ENCODE results near the gene RNF213. TPM values are rescaled to one million over a fixed set of nuclear protein-coding genes. Genes with fewer than 3 reads are reported as not detected.

The RNF213 gene
- total RNA-seq, 1 donor from 2014 or later, result 59.0 TPM

DNA sequence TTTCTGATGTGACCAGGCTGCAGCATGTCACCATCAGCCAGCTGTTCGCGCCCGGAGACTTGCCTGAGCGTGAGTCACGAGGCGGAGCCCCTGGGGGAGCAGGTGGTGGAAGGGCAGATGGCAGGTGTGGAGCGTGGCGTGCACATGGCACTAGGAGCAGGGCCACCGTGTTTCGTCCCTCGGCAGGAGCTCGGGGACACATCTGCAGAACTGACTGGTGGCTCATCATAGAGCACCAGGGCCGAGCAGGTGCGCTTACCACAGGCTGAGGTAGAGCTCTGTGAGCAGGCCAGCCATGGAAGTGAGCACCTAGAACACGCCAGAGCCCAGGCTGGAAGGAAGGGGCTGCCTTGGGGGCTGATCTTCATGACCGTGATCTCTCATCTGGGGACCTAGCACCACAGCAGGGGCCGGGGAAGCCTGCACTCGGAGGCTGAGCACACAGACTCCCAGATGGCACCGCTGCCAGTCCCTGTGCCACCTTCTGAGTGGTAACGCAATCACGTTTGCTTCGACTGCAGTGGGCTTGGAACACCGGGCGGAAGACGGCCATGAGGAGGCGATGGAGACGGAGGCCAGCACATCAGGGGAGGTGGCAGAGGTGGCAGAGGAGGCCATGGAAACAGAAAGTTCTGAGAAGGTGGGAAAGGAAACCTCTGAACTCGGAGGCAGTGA lies 92.5 kb downstream of the RNF213 start:
- DNase-seq, result no peak

DNA sequence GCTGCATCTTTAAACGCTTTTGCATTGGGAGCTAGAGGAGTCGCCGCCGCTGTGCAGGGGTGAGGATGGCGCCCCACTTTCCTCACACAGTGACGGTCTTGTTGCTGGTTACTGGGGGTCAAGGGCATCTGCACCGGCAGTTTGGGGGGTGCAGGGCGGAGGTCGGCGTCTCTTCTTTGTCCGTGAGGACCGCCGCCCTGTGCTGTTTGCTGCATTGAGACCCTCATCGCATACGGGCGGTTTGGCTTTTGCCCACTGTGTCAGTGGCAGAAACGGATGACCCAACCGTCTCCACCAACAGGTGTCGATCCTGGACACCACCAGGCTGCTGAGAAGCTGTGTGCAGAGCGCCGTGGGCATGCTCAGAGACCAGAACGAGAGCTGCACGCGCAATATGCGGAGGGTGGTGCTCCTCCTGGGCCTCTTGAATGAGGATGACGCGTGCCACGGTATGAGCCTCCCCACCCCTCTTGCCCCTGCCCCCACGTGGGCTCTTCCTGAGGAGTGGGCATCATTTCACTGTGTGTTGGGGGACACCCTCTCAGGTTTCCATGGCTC lies 93.1 kb downstream of the RNF213 start:
- no peak for DNase-seq

DNA sequence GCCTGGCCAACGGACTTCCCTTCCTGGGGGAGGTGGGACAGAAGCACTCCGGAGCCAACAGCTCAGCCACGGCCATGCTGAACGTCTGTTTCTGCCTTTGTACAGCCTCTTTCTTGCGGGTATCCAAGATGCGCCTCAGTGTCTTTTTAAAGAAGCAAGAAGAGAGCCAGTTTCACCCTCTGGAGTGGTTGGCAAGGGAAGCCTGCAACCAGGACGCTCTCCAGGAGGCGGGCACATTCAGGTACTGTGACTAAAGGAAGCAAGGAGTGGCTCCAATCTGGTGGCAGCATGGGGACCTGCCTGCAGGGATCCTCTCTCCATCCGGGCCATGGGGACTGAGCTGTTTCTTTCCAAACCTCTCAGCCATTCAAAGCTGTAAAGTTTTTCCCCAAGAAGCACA lies 93.7 kb downstream of the RNF213 start:
- DNase-seq, result no peak

DNA sequence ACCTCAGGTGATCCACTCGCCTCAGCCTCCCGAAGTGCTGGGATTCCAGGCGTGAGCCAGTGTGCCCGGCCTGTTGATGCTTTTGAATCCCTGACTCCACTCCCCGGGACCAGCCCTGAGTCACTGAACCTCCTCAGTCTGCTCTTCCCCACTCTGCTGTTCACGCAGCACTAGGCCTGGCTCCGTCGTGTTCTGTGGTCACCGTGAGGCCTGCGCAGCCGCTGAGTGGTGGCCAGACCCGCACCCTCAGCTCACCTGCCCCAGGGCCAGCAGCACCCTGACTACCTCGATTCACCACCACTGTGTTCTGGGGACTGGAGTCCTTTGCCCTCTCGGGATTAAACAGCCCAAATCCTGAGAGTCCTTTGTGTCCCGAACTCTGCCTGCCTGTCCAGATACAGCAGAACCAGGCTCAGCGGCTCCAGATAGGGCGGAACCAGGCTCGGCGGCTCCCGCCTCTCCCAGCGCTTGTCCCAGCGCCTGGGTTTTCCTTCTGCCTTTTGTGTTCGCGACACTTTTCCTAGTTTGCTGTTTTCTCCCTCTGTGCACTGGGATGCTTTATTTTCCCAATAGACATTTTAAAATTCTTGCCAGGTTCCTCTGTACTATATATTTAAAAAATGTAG lies 95.7 kb downstream of the RNF213 start:
- no peak for DNase-seq

DNA sequence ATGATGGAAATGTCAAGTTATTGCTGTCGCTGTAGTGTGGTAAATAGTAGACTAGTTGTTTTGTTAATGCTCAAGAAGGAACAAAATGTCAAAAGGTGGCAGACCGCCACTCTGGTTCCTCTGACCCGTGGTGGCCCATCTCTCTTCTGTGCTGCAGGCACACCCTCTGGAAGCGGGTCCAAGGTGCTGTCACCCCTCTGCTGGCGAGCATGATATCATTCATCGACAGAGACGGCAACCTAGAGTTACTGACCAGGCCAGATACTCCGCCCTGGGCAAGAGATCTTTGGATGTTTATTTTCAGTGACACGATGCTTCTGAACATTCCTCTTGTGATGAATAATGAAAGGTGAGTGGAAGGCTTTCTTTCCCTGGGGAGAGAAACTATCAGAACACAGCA lies 97.5 kb downstream of the RNF213 start:
- no peak for DNase-seq

DNA sequence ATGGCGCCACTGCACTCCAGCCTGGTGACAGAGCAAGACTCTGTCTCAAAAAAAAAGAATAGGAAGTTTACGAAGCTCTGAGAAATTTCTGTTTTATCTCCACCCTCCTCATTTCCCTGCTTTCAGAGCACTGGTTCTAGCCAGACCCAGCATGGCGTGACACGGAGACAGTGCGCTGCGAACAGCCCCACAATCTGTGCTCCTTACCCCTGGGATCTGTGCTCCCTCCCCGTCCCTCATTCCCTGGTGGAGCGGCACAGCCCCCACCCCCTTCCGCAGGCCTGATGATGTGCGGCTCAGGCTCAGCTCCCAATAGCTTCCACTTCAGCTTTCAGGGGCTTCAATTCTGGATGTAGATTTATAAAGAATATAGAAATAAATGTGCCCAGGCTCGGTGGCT lies 98.2 kb downstream of the RNF213 start:
- DNase-seq, result no peak

DNA sequence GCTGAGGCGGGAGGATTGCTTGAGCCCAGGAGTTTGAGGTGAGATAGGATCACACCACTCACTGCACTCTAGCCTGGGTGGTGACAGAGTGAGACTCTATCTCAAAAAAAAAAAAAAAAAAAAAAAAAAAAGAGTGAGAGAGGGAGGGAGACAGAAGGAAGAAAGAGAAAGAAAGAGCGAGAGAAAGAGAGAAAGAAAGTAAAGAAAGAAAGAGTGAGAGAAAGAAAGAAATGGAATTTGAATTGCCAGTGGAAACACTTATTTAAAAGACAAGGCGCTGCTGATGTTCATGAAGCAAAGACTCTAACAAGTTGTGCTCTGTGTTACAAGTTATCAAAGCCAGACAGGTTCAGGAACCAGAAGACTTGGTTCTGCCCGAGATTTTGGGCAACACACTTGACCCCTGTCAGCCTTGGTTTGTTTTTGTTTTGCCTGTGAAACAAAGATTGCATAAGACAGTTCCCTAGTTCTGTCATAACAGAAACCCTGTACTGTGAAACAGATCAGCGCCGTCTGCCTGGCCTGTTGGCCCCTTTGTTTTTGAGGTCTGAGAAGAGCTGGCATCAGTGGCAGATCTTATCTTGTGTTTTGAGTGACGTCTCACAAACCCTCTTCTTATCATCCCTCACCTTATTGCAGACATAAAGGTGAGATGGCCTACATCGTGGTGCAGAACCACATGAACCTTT lies 98.9 kb downstream of the RNF213 start:
- no peak for DNase-seq

DNA sequence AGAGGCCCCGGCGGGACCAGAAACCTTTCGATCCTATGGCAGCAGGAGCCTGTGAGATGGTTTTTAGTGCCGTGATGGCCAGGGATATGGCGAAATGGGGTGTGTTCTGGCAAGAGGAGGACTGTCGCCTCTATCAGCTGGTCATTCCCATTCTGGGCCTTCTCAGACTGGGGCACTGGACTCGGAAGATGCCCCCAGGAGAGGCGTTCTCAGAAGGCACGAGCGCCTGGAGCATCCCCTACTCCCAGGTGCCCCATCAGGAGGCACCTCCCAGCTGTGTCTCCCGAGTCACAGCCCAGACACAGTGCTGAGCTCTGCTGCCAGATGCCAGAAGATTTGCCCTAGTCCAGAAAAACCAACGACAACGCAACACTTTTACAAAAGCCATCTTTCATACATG lies 99.7 kb downstream of the RNF213 start:
- no peak for DNase-seq

DNA sequence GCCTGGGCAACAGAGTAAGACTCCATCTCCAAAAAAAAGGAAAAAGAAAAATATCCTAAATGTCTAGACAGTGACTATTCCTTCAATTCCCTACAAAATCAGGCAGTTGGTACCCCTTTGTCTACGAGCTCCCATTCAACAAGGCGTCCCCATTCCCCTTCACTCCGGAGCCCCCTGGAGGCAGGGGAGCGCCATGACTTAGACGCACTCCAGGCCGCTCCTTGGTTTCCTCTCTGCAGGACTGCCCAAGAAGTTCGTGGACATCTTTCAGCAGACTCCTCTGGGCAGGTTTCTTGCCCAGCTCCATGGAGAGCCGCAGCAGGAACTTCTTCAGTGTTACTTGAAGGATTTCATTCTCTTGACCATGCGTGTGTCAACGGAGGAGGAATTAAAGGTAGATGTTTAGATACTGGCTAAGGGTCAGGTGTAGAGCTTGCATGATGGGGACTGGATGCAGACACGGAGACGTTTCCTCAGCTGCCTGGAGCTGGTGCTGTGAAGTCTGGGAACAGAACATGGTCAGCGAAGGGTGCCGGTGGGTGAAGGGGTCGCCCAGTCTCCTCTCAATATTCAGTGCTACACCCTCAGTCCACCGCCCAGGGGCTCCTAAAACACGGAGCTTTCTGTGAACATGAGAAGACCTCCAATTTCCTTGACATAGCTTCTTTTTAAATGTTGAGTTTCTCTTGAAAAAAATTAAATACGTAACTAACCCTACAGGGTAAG lies 101.0 kb downstream of the RNF213 start:
- no peak for DNase-seq

DNA sequence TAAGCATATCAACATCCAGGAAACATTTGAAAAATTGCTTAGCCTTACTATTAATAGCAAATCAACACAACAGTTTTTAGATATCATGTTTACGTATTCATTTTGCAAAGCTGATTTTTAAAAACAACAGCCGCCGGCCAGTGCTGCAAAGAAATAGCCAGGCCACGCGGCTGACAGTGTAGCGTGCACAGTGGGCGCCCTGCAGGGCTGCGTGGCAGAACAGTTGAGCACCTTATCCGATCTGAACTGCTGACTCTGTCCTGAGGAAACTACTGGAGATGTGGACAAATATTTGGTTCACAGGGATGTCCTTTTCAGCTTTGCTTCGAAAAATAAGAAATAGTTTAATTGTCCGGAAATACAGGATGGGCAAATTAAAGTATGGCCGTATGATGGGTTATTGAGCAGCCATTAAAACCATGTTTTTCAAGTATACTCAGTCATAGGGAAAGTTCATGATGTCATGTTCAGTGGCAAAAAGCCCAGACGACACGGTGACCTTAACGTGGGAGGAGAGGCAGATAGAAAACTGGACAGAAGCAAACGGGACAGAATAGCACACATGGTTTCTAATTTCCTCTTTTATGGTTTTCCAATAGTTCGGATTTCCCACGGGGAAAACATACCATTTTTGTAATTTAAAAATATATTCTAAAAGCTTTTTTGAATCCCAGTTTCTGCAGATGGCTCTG lies 101.9 kb downstream of the RNF213 start:
- no peak for DNase-seq

DNA sequence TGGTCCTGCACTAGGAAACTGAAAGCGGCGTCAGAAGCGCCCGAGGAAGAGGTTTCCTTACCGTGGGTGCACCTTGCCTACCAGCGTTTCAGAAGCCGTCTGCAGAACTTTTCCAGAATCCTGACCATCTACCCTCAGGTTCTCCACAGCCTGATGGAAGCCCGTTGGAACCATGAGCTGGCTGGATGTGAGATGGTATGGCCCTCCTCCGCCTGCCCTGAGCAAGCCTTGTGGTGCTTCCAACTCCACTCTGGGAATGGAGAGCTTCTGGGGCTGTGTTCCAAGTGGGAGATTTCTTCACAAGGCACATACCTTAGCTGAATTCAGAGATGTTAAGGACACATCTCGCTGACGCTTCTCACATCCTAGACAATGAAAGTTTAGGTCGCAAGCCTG lies 102.5 kb downstream of the RNF213 start:
- no peak for DNase-seq

DNA sequence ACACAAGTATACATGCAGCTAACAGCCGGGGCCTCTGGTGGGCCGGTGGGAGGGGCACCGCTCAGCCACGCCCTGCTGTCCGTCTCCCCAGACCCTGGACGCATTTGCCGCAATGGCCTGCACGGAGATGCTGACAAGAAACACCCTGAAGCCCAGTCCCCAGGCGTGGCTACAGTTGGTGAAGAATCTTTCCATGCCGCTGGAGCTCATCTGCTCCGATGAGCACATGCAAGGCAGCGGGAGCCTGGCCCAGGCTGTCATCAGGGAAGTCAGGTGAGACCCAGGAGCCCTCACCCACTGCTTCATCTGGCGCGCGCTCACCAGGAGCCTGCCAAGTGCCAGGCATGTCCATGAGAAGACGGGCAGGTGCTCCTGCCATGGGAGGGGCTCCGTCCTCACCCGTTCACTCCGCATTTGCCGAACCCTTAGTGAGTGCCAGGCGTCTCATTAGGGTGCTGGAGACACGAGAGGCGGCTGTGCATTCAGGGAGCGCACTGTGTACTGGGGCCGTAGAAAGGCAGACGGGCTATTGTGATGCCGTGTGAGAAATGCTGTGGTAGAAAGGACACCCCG lies 103.0 kb downstream of the RNF213 start:
- no peak for DNase-seq

DNA sequence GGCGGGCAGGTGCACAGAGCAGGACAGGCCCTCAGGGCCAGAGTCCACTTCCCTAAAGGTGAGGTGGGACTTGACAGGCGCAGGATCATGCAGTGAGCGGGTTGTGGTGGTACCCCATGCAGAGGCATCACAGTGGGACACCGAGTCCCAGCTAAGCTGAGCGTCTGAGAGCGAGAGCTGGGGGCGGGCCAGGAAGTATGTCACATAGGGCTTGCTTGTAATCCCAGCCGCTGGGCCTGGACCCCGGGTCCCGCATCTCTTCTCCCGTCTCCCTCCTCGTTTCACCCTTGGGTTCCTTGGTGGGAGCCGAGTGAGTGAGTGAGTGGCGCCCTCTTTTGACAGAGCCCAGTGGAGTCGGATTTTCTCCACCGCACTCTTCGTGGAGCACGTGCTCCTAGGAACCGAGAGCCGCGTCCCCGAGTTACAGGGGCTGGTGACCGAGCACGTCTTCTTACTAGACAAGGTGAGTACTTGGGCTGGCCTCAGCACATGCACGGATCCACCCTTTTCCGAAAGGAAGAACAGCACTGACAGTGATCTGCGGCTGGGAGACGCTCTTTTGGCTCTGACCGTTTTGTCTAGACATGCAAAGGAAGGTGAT lies 103.5 kb downstream of the RNF213 start:
- no peak for DNase-seq

DNA sequence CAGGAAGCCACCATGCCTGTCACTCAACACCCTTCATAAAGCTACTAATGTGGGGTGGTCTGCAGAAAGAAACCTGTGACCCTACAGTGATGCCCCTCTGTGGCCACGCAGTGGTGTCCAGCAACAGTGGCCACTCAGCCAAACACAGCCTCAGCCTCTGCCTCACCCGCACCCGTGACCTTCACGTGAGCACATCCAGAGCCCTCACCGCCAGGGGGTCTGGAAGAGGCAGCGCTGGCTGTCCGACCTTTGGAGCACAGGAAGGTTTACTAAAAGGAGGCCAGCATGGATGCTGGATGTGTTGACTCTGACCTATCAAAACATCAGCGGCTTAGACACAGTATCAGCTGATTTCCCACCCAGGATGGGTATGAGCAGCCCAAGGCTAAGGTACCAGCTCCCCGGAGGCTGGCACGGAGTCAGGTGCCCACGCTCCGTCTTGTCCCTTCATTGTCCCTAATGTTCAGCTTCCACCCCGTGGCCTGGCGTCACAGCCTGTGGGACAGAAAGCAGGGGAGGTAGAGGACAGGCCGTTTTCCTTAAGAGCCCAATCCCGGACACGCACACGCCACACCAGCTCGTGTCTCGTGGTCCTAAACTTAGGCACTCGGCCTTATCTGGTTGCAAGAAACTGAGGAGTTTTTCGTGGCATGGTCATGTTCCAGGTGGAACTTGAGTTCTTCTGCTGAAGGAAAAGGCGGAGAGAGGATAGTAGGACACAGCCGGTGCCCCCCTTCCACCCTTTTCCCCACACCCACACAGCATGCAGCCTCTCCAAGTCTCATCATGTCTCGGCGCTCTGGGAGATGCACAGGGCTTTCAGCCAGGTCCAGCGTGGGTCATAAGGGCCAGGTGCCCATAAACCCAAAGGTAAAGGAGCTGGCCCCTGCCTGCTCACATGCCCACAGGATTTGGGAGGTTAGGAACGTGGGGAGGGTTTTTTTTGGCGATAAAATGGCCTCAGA lies 104.6 kb downstream of the RNF213 start:
- DNase-seq, result no peak

DNA sequence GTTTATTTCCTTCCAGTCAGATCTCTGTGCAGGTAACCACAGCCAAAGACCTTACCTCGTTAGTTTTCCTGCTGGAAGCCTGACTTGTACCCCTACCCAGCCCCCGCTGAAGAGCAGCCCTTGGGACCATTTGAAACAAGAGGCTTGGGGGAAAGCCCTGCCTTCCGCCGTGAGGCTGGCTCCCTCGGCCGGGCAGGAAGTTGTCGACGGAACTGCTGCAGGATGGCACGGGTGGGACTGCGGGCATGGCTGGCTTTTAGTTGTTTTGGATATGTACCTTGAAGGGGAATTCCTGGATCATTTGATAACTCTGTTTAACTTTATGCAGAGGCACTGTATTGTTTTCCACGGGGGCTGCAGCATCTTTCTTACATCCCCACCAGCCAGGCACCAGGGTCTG lies 105.3 kb downstream of the RNF213 start:
- DNase-seq, result no peak

DNA sequence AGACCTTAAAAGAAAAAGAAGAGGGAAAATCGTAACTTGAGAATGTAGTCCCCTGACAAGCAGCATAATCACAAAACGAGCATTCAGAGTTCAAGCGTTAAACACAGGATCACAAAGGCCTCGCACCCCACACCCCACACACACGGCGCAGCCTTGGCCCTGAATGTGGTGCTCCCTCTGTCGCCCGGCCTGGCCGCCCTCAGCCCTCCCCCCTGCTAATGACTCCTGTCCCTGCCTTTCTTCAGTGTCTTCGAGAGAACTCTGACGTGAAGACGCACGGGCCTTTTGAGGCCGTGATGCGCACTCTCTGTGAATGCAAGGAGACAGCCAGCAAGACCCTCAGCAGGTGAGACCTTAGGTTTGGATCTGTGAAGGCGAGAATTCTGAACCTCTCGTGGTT lies 106.9 kb downstream of the RNF213 start:
- DNase-seq, result no peak

DNA sequence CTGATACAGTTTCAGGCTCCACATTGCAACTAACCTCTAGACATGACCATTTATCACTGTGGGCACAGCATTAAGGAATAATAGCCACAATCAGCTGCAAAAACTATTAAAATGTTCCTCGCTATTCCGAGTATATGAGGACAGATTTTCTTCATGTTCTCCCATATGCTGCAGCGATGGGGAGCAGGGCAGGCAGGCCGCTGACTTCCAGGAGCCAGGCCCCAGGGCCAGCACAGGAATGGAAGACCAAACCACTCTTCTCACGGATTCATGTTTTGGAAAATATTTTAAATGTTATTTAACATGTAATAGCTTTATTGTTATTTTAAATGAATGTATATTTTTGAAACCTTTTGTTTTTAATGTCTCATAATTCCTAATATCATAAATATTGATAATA lies 110.5 kb downstream of the RNF213 start:
- DNase-seq, result no peak

DNA sequence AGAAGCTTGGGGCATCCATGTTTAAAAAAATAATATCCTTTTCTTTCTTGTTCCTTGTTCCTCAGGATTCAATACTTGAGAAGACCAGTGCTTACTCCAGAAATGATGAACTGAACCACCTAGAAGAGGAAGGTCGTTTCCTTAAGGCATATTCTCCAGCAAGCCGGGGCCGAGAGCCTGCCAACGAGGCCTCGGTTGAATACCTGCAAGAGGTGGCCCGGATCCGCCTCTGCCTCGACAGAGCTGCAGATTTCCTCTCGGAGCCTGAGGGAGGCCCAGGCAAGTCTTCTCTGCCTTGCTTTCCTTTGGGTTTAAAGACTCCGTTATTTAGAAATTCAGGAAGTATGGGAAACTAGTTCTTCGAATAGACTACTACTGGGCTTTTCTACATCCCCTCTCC lies 111.8 kb downstream of the RNF213 start:
- no peak for DNase-seq

DNA sequence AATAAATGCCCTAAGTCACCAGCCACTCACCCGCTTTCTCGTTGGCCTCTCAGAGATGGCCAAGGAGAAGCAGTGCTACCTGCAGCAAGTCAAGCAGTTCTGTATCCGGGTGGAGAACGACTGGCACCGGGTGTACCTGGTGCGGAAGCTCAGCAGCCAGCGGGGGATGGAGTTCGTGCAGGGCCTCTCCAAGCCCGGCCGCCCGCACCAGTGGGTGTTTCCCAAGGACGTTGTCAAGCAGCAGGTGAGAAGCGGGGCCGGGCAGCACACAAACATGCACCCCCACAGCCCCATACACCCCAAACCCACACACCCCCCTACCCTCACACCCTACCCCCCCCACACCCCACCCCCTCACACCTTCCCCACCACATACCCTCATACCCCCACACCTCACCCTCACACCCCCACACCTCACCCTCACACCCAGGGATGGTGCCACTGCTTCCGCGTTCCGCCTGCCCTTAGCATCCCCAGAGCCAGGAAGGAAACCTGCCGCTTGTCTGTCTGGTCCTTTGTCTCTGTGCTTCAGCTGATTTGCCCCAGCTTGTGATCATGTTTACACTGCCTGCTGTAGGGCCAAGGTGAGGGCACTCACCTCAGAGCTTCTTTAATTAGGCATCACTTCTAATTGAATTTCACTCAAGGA lies 112.4 kb downstream of the RNF213 start:
- DNase-seq, result no peak
